ENCODE measurements around the gene GFER. TPM values are rescaled to one million over a fixed set of nuclear protein-coding genes. Genes with fewer than 3 reads are reported as not detected.

GFER gene
- total and polyA plus RNA-seq, 2 experiments from 2014 or later: 46.9 to 53.5 TPM

DNA sequence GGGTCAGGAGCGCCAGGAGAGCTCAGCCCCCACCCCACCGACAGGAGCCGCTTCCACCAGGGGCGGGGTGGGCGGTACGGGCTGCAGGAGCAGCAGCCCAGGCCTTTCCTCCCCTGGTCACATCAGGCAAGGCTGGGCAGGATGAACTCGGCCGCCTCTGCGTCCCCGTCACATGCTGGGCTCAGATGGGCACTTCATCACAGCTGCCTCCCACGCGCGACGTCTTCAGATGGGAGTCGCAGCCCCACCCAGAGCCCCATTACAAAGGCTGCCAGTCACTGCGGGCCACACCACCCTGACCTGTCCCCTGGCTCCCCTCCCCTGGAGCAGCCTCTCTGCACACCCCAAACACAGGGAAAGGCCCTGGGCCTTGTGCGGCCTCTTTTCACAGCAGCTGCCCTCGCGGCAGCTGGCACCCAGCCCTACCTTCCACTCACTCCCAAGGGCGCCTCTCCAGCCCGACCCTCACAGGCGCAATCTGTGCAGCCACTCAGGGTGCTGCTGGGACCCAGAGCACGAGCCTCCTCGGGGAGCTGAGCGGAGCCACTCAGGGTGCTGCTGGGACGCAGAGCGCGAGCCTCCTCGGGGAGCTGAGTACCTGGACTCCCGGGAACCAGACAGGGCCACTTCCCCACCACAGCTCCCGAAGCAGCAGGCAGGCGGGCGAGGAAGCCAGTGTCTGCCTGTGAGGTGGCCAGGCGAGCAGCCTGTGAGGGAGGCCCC, 21.0 kb downstream of the GFER start:
- Histone ChIP-seq H3K4me3 (no peak overlapping the region), H3K27ac (peak overlapping the region; percentile 10), H3K27me3 (no peaks in the 10 kb centered on the region), H3K9me3 (ENCODE audit: low read depth) (no peaks in the 10 kb centered on the region), H3K4me1 (ENCODE audit: low read depth) (peaks cover 18% of the 10 kb centered on the region), H3K36me3 (peaks cover 23% of the 10 kb centered on the region)
- DNase-seq (ENCODE audit: low read depth in 1 of 2, low spot score in 1 of 2): no peak
- TF ChIP-seq, protein P1, sequence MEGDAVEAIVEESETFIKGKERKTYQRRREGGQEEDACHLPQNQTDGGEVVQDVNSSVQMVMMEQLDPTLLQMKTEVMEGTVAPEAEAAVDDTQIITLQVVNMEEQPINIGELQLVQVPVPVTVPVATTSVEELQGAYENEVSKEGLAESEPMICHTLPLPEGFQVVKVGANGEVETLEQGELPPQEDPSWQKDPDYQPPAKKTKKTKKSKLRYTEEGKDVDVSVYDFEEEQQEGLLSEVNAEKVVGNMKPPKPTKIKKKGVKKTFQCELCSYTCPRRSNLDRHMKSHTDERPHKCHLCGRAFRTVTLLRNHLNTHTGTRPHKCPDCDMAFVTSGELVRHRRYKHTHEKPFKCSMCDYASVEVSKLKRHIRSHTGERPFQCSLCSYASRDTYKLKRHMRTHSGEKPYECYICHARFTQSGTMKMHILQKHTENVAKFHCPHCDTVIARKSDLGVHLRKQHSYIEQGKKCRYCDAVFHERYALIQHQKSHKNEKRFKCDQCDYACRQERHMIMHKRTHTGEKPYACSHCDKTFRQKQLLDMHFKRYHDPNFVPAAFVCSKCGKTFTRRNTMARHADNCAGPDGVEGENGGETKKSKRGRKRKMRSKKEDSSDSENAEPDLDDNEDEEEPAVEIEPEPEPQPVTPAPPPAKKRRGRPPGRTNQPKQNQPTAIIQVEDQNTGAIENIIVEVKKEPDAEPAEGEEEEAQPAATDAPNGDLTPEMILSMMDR (IDR thresholded peaks at IDR 0.05; ENCODE audit: low read depth, low read length): no peak

DNA sequence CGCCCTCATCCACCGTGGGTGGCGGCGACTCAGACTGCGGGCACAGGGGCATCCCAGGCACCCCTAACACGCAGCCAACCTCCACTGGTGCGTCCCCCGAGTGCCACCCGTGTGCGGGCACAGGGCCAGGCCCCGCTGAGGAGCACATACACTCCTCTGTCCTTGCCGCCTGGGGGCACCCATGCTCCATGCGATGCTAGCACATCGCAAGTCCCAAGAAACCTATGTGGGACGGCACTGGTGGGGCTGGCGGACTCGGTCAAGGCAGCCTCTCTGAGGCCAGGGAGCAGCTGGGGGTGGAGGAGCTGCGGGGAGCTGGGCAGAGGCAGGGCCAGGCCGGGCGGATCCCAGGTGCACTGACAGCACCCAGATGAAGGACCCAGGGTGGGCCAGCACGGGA, 21.7 kb downstream of the GFER start:
- TF ChIP-seq, protein P1 (IDR thresholded peaks at IDR 0.05; ENCODE audit: low read depth, low read length): no peak
- H3K36me3 ChIP-seq: peaks cover 19% of the 10 kb centered on the region
- peaks cover 23% of the 10 kb centered on the region for H3K4me1 ChIP-seq (ENCODE audit: low read depth)
- no peaks in the 10 kb centered on the region for H3K9me3 ChIP-seq (ENCODE audit: low read depth)
- no peak overlapping the region for H3K4me3 ChIP-seq
- no peaks in the 10 kb centered on the region for H3K27me3 ChIP-seq
- no peak overlapping the region for H3K27ac ChIP-seq
- DNase-seq (ENCODE audit: low read depth in 1 of 2, low spot score in 1 of 2): no peak

DNA sequence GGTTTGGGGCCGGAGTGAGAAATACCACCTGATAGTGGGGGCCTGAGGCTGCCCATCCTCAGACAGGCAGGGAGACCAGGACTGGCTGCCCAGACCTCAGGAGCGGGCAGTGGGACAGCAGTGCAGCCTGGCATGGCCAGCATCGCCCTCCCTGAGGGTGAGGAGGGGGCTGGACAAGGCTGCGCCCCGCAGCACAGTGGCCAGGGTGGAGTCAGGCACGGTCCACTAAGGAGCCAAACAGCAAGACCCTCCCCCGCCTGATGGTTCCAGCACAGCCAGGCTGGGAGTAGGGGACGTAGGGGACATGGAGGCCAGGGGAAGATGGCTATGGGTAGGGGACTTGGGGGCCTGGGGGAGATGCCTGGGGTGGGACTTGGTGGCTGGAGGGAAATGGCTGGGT, 22.3 kb downstream of the GFER start:
- Histone ChIP-seq H3K27me3 (no peaks in the 10 kb centered on the region), H3K27ac (no peak overlapping the region), H3K4me1 (ENCODE audit: low read depth) (peaks cover 23% of the 10 kb centered on the region), H3K4me3 (no peak overlapping the region), H3K9me3 (ENCODE audit: low read depth) (no peaks in the 10 kb centered on the region), H3K36me3 (peaks cover 12% of the 10 kb centered on the region)
- TF ChIP-seq, protein P1 (IDR thresholded peaks at IDR 0.05; ENCODE audit: low read depth, low read length): no peak
- DNase-seq (ENCODE audit: low read depth in 1 of 2, low spot score in 1 of 2): no peak

DNA sequence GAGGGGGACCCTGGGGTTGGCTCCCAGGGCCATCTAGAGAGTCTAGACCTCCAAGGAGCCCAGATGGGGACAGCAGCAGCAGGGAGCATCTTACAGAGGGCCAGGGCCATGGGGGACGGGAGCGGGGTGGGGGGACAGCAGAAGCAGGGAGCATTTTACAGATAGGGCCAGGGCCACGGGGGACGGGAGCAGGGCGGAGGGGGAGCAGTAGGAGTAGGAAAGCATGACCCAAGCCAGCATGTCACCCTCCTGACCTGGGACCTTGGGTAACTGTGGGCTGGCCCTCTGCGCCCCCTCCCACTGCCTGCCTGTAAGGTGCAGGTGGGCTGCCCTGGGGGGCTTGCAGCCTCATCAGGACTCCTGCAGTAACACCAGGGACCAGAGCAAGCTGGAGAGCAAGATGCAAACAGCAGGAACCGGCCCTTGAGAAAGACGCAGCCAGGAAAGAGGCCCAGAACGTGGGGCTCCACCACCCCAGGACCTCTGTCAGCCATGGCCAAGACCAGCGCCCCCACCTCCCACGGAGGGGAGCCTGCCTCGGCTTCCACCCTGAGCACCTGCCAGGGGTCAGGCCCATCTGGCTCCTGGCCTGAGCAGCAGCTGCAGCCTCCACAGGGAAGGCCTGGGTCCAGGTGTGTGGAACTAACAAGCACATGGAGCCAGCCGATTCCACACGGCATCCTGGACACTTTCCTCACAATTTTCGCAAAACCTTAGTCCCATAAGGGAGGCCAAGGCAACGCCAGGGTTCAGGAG, 23.3 kb downstream of the GFER start:
- no peaks in the 10 kb centered on the region for H3K27me3 ChIP-seq
- H3K36me3 ChIP-seq: peaks cover 3% of the 10 kb centered on the region
- TF ChIP-seq, protein P1 (IDR thresholded peaks at IDR 0.05; ENCODE audit: low read depth, low read length): no peak
- H3K4me3 ChIP-seq: no peak overlapping the region
- peaks cover 23% of the 10 kb centered on the region for H3K4me1 ChIP-seq (ENCODE audit: low read depth)
- no peak overlapping the region for H3K27ac ChIP-seq
- DNase-seq (ENCODE audit: low read depth in 1 of 2, low spot score in 1 of 2): no peak
- H3K9me3 ChIP-seq (ENCODE audit: low read depth): no peaks in the 10 kb centered on the region

DNA sequence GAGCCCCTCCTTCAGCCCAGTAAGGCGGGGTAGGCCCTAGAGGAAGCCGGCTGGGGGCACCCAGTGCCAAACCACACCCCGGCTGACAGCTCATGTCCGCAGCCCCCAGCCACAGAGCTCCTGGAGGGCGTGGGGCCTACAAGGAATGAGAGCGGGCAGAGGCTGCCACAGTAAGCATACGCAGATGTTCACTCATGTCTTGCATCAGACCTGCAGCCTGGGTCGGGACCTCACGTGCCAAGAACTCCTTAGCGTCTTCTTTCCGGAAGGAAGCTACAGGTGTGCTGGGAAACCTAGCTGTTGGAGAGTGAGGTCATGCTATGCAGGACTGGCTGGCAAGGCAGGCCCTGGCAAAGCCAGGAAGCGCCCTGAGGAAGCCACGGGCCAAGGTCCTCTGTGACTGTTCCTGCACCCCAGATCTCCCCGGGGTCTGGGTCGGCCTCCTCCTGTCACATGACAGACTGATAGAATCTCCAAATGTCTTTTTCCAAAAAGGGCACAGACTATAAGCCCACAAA, 24.1 kb downstream of the GFER start:
- TF ChIP-seq, protein P1 (IDR thresholded peaks at IDR 0.05; ENCODE audit: low read depth, low read length): no peak
- H3K27ac ChIP-seq: no peak overlapping the region
- H3K9me3 ChIP-seq (ENCODE audit: low read depth): no peaks in the 10 kb centered on the region
- no peaks in the 10 kb centered on the region for H3K27me3 ChIP-seq
- peaks cover 23% of the 10 kb centered on the region for H3K4me1 ChIP-seq (ENCODE audit: low read depth)
- H3K36me3 ChIP-seq: peaks cover 3% of the 10 kb centered on the region
- DNase-seq (ENCODE audit: low read depth in 1 of 2, low spot score in 1 of 2): peak in 1 of 2 donors; percentile 72
- peak overlapping the region; percentile 92 for H3K4me3 ChIP-seq

Data from cardiac muscle cell (in vitro differentiated cells and primary cell).